Erythroblast (primary cell): Measurements from ENCODE around the gene OR10J5.

Experiments
- GATA1 ChIP-seq: IDR thresholded peaks from 2 replicates; pipeline ENCODE4 v1.6.1; 2011; ENCODE audit warnings: low read depth, mild to moderate bottlenecking, control low read depth, low read length, moderate library complexity
- POLR2A ChIP-seq: IDR thresholded peaks from 2 replicates; pipeline ENCODE4 v1.6.1; 2011; ENCODE audit warnings: mild to moderate bottlenecking, low read length

GRCh38 chr1:159562680-159563079 is 26.9 kb upstream of the OR10J5 start:
- TF ChIP-seq POLR2A (no peak), GATA1 (no peak)
